Subcutaneous adipose tissue (tissue), 4 donors: Measurements from ENCODE around the gene DNER. TPM values are rescaled to one million over a fixed set of nuclear protein-coding genes. Genes with fewer than 3 reads are reported as not detected.

Experiments
- total RNA-seq, 4 donors: library from RNA; depleted of rRNA; stranded (reverse); fragments of >200 nt; gene quantifications; one replicate each; pipeline ENCODE4 v1.1.0, GENCODE V29; 2016
- TF ChIP-seq, protein P1 (sequence below): fragments of 450-650 bp; IDR thresholded peaks from one replicate; pipeline ENCODE4 v1.5.1; 2016; ENCODE audit warnings: low read depth, mild to moderate bottlenecking, control low read depth, antibody characterized with exemption, moderate library complexity

Gene DNER
- total RNA-seq, 4 donors from 2014 or later = 0.57 to 6.2 (median 3.4) TPM

DNA sequence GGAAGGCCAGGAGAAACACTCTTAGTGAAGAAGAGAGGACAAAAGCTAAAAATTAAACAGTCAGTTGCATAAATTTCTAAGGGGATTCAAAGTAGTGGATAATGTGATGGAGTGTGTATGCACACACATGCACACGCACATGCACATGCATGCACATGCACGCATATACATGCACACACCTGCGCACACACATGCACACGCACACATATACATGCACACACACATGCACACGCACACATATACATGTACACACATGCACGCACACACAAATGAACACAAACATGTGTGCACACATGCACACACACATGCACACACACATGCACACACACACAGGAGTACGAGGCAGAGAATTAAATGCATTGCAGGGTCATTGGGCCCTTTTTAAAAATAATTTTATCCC lies 117.6 kb downstream of the DNER start:
- TF ChIP-seq, protein P1, sequence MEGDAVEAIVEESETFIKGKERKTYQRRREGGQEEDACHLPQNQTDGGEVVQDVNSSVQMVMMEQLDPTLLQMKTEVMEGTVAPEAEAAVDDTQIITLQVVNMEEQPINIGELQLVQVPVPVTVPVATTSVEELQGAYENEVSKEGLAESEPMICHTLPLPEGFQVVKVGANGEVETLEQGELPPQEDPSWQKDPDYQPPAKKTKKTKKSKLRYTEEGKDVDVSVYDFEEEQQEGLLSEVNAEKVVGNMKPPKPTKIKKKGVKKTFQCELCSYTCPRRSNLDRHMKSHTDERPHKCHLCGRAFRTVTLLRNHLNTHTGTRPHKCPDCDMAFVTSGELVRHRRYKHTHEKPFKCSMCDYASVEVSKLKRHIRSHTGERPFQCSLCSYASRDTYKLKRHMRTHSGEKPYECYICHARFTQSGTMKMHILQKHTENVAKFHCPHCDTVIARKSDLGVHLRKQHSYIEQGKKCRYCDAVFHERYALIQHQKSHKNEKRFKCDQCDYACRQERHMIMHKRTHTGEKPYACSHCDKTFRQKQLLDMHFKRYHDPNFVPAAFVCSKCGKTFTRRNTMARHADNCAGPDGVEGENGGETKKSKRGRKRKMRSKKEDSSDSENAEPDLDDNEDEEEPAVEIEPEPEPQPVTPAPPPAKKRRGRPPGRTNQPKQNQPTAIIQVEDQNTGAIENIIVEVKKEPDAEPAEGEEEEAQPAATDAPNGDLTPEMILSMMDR = no peak

GRCh38 chr2:229591611-229592010 lies 122.7 kb downstream of the DNER start:
- TF ChIP-seq, protein P1 = no peak

DNA sequence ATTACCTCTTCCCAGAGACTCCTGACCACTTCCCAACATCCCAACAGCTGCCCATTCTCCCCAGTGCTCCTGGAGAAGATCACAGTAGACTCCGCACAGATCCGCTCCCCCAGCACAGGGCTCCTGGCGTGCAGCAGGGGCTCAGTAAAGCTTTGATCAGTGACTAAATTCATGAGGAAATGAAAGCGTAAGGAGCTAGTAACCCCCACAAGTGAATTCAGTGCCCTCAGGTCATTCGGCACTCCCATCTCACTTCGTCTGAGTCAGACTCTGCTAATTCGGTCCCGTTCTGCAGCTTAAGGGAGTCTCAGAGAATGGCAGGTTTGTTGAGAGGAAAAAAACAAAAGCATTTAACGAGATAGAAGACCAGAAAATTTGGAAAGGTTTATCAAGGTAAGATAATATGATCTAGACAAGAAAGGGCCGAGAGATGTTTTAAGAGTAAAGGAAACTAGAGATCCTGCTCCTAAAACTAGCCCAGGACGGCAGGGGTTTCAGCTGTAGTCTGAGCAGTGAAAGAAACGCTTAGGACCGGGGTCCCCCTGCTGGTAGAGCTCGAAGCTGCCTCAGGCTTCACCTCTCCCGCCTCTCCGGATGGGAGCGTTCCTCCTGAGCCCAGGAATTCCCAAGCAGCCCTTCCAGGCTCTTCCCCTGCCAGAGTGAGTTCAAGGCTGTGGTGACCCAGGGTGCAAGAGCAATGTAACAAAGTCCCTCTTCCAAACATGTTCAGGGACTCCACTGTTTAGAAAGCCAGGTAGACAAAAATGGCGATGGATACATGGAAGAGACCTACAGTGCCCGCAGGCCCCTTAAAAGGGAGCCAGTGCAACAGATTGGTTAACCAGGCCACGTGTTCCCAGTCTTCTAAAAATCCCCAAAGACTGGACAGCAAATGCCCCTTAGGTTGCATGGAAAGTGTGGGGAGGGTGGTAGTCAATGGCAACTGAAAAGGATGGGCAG lies 127.3 kb downstream of the DNER start:
- TF ChIP-seq, protein P1 = no peak

- TF ChIP-seq, protein P1 = no peak
Observed at GRCh38 chr2:229586012-229586411, 128.3 kb downstream of the DNER start.

- TF ChIP-seq, protein P1 = no peak
Observed at GRCh38 chr2:229582151-229582550, 132.2 kb downstream of the DNER start.

DNA sequence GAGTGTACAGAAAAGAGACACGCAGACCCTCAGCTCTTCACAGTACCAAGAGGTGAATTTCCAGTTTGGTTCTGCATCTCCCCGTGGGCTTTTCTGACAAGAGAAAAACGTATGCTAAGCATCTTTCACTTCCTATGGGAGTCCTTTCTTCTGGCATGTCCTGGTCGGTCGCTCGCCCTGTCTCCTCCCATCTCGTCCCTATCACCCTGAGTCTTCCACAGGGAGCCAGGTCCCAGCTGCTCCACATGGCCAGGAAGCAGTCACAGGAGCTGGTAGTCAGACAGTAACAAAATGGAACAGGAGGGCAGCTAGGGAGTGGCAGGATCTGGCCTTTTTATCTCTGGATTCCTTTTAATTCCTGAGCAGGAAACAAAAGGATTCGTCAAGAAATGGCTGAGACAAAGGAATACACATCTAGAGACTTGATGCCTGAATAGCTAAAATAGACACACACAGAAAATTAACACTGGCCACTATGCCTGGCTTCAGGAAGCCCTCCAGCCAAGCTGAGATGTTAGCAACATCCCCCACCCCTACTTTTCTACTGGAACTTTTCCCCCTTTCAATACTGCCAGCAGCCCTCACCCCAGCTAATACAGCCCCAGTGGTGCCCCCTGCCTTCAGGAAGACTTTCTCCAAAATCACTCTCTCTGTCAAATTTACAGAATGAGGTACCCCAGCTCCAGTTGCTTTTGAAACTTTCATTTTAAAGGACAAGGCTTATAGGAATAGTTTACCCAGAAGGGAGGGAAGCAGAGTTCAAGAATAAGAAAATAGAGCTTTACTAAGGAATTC lies 136.1 kb downstream of the DNER start:
- TF ChIP-seq, protein P1 = no peak
